ENCODE measurements around the gene ANKRD44.

ANKRD44 gene

GRCh38 chr2:196974970-196975369 lies 335.6 kb downstream of the ANKRD44 start:
- DNase-seq = no peak

- DNase-seq = no peak
These were observed 338.9 kb downstream of the ANKRD44 start for GRCh38 chr2:196971574-196972279.

GRCh38 chr2:196970099-196970498 lies 340.5 kb downstream of the ANKRD44 start:
- no peak for DNase-seq

GRCh38 chr2:196968516-196968915 lies 342.1 kb downstream of the ANKRD44 start:
- DNase-seq = no peak

GRCh38 chr2:196967775-196968174 lies 342.8 kb downstream of the ANKRD44 start:
- DNase-seq = no peak

GRCh38 chr2:196967116-196967515 lies 343.5 kb downstream of the ANKRD44 start:
- no peak for DNase-seq

- no peak for DNase-seq
These were observed 344.5 kb downstream of the ANKRD44 start for GRCh38 chr2:196966061-196966460.

- DNase-seq = no peak
These were observed 344.9 kb downstream of the ANKRD44 start for GRCh38 chr2:196965651-196966050.

- DNase-seq = no peak
These were observed 346.6 kb downstream of the ANKRD44 start for GRCh38 chr2:196963961-196964360.

- DNase-seq = no peak
These were observed 347.5 kb downstream of the ANKRD44 start for GRCh38 chr2:196963043-196963442.

GRCh38 chr2:196962325-196962724 lies 348.3 kb downstream of the ANKRD44 start:
- DNase-seq = no peak

- no peak for DNase-seq
These were observed 348.7 kb downstream of the ANKRD44 start for GRCh38 chr2:196961889-196962288.

GRCh38 chr2:196959734-196960338 lies 350.7 kb downstream of the ANKRD44 start:
- no peak for DNase-seq

- DNase-seq = no peak
These were observed 351.3 kb downstream of the ANKRD44 start for GRCh38 chr2:196959281-196959680.

GRCh38 chr2:196957881-196958525 lies 352.6 kb downstream of the ANKRD44 start:
- DNase-seq = no peak

GRCh38 chr2:196957442-196957841 lies 353.1 kb downstream of the ANKRD44 start:
- DNase-seq = no peak

GRCh38 chr2:196956069-196956468 lies 354.5 kb downstream of the ANKRD44 start:
- DNase-seq = no peak

- no peak for DNase-seq
These were observed 355.5 kb downstream of the ANKRD44 start for GRCh38 chr2:196955036-196955435.

GRCh38 chr2:196954001-196954400 lies 356.6 kb downstream of the ANKRD44 start:
- DNase-seq = no peak

GRCh38 chr2:196952936-196953335 lies 357.6 kb downstream of the ANKRD44 start:
- no peak for DNase-seq

- DNase-seq = no peak
These were observed 358.6 kb downstream of the ANKRD44 start for GRCh38 chr2:196951973-196952372.

GRCh38 chr2:196949116-196949515 lies 361.5 kb downstream of the ANKRD44 start:
- no peak for DNase-seq

- no peak for DNase-seq
These were observed 366.0 kb downstream of the ANKRD44 start for GRCh38 chr2:196944570-196944969.

- DNase-seq = no peak
These were observed 369.0 kb downstream of the ANKRD44 start for GRCh38 chr2:196941398-196942078.

Measured in Kasumi-1 (cell line).